Stimulated activated CD8-positive, alpha-beta memory T cell treated with anti-CD3 and anti-CD28 coated beads, Interleukin-7, amount 100 ng/mL, for 48 hours (primary cell): ENCODE results near the gene PSMD6.

Experiments
- DNase-seq, 2 donors: peaks; one replicate each; pipeline ENCODE4 v3.0.0-alpha.2; 2020; ENCODE audit warnings: low read depth in 1 of 2; ENCODE audit errors: extremely low read depth in 1 of 2

The PSMD6 gene

DNA sequence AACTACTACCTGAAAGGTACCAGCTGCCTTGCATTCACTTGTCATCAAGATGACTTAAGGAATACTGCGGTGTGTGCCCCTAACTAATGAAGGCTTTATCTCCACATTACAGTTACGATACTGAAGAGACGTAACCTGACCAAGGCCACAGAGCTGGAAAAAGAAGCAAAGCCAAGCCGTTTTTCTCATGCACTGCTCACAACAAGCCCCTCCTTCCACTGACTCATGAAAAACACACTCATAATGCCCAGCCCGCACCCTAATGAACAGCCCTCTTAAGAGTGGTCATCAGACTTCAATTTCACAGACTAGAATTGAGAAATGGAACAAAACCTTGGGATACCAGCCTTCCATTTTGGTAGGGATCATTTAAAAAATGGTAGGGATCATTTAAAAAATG lies 11.6 kb downstream of the PSMD6 start:
- no peak for DNase-seq

GRCh38 chr3:64010199-64010598 lies 13.1 kb downstream of the PSMD6 start:
- DNase-seq, result no peak

DNA sequence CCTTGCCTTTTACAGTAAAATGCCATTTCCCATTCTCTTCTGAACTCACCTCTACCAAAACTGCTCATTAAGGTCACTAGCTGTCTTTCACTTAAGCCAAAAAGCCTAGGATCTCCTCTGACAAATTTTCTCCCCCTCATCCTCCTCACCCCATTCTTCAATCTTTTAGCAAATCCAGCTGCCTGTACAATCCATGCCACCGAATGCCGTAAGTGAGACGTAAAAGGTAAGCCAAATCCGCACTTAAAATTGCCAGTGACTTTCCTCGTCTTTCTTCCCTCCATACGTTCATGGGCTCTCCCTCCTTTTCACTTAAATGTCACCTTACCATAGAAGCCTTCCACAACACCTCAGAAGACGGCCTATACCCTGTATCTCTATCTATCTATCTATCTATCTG lies 13.8 kb downstream of the PSMD6 start:
- DNase-seq, result no peak

DNA sequence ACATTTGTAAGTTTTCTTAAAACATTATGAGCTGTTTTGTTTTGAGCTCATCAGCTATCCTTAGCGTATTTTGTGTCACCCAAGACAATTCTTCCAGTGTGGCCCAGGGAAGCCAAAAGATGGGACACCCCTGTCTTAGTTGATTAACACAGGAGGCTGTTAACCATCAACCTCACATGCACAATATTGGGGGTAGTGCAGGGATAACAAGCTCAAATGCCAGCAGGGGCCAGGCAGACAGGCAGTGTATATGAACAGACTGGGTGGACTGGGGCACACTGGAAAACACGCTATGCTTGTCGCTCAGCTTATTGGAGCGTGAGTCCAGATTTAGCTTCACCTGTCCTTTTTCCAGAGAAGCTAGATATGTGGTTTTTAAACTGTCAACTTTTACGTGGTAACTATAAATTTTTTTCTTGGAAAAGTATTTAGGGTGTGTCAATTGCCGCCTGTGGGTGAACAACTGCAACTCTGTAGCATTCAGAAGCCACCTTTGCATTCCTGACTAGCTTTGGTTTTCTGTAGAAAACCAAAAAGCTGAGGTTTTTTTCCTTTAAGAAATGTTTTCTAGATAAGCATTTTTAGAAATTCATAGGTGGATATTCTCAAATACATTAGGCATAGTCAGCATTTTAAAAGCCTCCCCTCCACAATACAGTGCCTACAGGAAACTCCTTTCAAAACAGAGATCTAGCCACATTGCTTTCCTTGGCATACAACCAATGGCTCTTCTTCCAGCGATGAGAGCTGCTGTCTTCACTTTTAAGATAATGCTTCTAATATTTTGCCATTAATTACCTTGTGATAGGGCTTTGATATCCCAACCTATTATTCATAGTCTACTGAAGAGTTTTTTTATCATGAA lies 14.6 kb downstream of the PSMD6 start:
- DNase-seq, result no peak

DNA sequence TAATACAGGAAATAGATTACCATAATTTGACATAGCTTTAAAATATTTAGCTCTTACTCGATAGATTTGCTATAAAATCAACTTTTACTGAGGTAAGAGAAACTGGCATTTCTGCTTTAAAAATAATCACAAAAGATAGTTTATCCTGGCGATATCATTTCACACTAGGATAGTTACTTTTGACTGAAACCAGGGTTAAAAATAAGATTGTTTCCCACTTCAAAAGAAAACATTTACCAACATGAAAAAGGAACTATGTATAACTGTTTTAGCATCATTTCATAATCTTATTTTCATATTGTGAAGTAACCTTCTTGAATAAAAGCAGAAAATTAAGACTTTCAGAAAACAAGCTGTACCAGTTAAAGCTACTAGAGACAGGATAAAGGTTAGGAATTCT lies 15.3 kb downstream of the PSMD6 start:
- DNase-seq, result no peak

GRCh38 chr3:64003589-64003988 lies 19.7 kb downstream of the PSMD6 start:
- no peak for DNase-seq

DNA sequence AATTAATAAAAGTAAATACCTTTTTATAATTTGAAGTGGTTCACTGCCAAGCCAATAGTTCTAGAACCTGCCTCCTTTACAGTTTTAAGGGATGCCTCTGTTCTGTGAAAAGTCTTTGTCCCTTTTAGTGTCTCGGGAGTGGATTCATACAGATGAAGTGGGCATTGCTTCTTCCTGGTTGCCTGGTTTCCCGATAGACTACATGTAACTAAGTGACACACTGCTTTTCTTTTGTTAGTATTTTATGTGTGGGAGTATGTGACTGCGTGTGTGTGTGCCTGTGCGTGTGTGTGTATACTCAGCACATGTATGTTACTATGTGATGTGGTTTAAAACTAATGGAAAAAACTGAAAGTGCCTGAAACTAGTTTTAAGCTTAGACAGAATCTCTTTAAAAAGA lies 21.1 kb downstream of the PSMD6 start:
- DNase-seq, result no peak

DNA sequence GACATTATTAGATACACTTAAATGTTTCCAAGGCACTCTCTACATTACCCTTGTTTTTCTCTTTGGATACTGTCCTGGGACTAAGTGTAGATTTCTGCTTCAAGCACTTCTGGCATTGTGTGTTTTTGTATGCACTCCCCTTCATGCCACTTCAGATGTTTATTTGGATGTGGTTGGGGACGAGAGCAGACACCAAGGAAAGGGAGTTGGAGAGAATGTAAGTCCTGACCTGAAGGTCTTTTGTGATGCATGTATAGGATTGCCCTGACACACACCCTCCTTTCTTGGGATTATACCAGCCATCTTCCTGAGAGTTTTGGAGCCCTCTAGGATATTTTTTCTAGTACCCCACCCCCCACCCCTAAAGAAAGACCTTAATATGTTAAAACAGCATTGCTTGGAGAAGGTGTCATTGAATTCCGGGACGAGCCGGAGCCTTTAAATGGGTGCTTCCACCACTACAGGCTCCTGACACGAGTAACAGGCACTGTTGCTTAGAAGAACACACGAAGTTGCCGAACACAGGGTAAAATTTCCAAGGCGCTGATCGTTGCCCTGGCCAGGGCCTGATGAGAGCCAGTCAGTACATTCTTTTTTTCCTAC lies 22.7 kb downstream of the PSMD6 start:
- DNase-seq, result no peak

GRCh38 chr3:63998852-63999754 lies 24.2 kb downstream of the PSMD6 start:
- DNase-seq, result no peak

DNA sequence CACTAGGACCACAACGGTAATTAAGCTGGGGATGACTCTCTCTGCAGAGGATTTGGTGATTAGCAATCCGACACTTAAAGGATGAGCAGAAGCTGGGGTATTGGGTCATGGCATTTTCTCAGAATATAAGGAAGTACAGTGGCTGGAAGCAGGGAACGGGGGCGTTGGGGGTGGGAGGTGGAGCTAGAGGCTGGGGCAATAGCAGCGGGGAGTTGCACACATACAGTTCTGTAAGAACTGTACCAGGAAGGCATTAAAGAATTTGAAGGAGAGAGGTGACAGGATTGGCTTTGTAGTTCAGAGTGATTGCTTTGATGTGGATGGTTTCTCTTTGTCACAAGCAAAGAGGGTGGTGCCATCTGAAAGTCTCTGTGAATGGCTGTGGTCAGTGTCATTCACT lies 28.2 kb downstream of the PSMD6 start:
- DNase-seq, result no peak

GRCh38 chr3:63993653-63994079 lies 29.6 kb downstream of the PSMD6 start:
- no peak for DNase-seq

DNA sequence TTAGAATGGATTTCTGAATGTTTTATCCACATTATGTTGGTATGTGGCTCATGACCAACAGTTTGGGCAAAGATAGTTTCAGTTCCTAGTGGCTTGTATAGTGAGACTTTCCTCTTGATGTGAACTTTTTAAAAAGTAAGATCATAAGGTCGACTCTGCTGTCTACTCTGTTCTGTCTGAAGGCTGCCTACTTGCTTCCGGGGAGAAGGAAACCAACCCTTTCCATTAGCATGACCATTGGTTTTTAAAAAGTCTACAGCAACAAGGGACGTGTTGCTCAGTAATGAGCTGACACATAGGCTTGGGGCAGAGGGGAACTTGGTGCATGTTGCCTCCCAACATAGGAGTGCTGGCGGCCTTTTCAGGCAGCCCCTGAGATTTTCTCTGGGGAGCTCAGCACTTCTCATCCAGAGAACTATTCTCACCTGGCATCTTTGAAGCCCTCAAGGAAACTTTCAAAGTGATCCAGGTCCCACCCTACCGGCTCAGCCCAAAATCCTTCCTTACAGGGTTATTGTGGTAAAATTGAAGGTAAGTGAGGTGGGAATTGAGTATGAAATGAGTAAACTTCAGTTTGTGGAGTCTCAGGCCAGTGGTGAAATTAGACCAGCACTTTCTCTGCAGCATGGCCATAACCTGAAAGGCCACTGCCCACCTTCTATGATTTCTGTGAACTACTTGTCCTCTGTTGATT lies 30.6 kb downstream of the PSMD6 start:
- DNase-seq, result no peak

DNA sequence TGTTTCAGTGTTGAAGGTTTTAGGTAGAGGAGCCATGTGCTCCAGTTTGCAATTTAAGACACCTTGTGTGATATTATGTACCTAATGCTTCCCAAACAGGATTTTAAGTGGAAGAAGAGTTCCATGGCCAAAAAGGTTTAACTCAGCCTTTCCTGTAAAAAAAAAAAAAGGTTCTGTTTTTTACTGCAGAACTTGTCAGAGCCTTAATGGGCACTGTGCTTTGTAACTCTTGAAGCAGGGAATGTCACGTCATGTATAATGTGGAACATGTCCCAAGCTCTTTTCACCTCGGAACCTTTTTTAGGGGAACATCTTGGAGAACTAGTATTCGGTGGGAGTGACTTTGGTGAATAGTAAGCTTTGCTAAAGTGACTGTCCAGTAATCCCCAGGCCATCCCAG lies 31.6 kb downstream of the PSMD6 start:
- no peak for DNase-seq

GRCh38 chr3:63990733-63991132 lies 32.6 kb downstream of the PSMD6 start:
- DNase-seq, result no peak

DNA sequence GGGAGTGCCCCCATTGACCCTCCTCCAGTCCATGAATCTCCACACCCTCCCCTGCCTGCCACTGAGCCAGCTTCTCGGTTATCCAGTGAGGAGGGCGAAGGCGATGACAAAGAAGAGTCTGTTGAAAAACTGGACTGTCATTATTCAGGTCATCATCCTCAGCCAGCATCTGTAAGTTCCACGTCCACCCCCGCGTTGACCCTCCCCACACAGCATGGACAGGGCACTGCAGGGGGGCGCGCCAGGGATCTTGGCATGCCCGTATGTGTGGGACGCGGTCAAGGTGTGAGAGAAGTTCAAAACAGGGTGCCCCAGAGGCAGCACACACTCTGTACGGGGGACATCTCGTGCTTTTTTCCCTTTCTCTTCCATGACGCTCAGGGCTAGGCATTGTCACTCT lies 33.1 kb downstream of the PSMD6 start:
- DNase-seq, result no peak

DNA sequence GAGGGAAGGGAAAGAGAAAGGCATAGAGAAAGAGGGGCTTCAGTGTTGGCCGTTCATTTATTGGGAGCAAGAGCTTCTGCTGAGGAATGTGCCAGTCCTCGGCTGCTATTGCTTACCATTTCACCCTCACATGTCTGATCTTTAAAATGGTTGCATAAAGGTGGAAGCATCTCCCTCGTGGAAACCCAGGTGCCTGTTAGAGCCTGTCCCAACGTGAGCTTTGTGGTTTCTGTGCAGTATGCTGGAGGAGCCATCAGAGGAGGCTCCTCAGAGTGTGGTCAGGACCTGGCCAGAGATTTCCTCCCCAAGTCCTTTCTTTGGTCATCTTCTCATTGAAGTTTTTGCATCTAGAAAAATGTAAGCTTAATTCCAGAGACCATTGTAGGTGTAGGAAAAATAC lies 34.4 kb downstream of the PSMD6 start:
- DNase-seq, result no peak

GRCh38 chr3:63986831-63987230 lies 36.5 kb downstream of the PSMD6 start:
- no peak for DNase-seq

GRCh38 chr3:63986146-63986545 lies 37.1 kb downstream of the PSMD6 start:
- no peak for DNase-seq

DNA sequence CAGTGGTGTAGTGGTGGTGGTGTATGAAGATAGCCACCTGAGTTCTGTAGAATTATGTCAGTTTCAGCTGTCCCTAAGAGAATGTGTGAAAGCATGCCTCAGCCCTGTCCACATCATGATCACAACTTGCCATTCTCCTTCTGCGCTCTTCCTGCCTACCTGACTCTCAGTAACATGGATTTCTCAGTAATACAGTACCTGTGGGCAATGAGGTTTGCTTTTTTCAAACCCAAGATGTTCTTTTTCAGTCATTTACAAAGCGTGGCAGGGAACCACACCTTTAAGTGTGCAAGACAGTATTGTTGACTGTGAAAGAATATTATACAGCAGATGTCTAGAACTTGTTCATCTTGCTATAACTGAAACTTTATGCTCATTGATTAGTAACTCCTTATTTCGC lies 38.9 kb downstream of the PSMD6 start:
- no peak for DNase-seq

GRCh38 chr3:63981980-63982379 lies 41.3 kb downstream of the PSMD6 start:
- DNase-seq, result no peak
